Measurements from ENCODE around the gene PIP5K1B.

The PIP5K1B gene

DNA sequence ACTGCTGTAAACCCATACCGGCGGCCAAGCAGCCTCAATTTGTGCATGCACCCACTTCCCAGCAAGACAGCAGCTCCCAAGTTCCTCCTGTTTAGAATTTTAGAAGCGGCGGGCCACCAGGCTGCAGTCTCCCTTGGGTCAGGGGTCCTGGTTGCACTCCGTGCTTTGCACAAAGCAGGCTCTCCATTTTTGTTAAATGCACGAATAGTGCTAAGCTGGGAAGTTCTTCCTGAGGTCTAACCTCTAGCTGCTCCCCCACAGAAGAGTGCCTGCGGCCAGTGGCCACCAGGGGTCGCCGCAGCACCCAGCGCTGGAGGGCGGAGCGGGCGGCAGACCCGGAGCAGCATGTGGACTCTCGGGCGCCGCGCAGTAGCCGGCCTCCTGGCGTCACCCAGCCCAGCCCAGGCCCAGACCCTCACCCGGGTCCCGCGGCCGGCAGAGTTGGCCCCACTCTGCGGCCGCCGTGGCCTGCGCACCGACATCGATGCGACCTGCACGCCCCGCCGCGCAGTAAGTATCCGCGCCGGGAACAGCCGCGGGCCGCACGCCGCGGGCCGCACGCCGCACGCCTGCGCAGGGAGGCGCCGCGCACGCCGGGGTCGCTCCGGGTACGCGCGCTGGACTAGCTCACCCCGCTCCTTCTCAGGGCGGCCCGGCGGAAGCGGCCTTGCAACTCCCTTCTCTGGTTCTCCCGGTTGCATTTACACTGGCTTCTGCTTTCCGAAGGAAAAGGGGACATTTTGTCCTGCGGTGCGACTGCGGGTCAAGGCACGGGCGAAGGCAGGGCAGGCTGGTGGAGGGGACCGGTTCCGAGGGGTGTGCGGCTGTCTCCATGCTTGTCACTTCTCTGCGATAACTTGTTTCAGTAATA is 330.6 kb downstream of the PIP5K1B start, which contains the start of gene FXN:
Gene FXN, plus strand, starts transcription at position 315 of the 871 bp plus-strand sequence. Its CDS starts 31 bp downstream, at position 346.
- peak; percentile 80 for DNase-seq (ENCODE audit: low read depth)
- TF ChIP-seq CTCF (conservative IDR thresholded peaks at IDR 0.05; ENCODE audit: low read length), result peak; percentile 92

GRCh38 chr9:69036309-69036708 is 331.3 kb downstream of the PIP5K1B start:
- no peak for DNase-seq (ENCODE audit: low read depth)
- peak overlapping the region; percentile 94 for H3K4me3 ChIP-seq (ENCODE audit: low read length)
- no peak for TF ChIP-seq CTCF (conservative IDR thresholded peaks at IDR 0.05; ENCODE audit: low read length)

More for the DNA sequence above, 330.6 kb downstream of the PIP5K1B start, which contains the start of gene FXN:
- H3K4me3 ChIP-seq (ENCODE audit: low read length), result peak within 1 kb of the TSS; percentile 94

DNA sequence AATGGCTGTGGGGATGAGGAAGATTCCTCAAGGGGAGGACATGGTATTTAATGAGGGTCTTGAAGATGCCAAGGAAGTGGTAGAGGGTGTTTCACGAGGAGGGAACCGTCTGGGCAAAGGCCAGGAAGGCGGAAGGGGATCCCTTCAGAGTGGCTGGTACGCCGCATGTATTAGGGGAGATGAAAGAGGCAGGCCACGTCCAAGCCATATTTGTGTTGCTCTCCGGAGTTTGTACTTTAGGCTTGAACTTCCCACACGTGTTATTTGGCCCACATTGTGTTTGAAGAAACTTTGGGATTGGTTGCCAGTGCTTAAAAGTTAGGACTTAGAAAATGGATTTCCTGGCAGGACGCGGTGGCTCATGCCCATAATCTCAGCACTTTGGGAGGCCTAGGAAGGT is 331.8 kb downstream of the PIP5K1B start:
- TF ChIP-seq CTCF (conservative IDR thresholded peaks at IDR 0.05; ENCODE audit: low read length), result no peak
- H3K4me3 ChIP-seq (ENCODE audit: low read length), result peak overlapping the region; percentile 94
- no peak for DNase-seq (ENCODE audit: low read depth)

DNA sequence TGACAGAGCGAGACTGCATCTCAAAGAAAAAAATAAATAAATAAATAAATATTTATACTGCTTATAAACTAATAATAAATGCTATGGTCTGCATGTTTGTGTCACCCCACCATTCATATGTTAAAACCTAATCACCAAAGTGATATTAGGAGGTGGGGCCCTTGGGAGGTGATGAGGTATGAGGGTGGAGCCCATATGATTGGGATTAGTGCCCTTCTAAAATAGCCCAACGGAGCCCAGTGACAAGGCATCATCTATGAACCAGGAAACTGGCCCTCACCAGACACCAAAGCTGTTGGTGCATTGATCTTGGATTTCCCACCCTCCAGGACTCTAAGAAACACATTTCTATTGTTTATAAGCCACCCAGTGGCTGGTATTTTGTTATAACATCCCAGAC is 335.6 kb downstream of the PIP5K1B start:
- no peak overlapping the region for H3K4me3 ChIP-seq (ENCODE audit: low read length)
- DNase-seq (ENCODE audit: low read depth), result no peak
- TF ChIP-seq CTCF (conservative IDR thresholded peaks at IDR 0.05; ENCODE audit: low read length), result no peak

DNA sequence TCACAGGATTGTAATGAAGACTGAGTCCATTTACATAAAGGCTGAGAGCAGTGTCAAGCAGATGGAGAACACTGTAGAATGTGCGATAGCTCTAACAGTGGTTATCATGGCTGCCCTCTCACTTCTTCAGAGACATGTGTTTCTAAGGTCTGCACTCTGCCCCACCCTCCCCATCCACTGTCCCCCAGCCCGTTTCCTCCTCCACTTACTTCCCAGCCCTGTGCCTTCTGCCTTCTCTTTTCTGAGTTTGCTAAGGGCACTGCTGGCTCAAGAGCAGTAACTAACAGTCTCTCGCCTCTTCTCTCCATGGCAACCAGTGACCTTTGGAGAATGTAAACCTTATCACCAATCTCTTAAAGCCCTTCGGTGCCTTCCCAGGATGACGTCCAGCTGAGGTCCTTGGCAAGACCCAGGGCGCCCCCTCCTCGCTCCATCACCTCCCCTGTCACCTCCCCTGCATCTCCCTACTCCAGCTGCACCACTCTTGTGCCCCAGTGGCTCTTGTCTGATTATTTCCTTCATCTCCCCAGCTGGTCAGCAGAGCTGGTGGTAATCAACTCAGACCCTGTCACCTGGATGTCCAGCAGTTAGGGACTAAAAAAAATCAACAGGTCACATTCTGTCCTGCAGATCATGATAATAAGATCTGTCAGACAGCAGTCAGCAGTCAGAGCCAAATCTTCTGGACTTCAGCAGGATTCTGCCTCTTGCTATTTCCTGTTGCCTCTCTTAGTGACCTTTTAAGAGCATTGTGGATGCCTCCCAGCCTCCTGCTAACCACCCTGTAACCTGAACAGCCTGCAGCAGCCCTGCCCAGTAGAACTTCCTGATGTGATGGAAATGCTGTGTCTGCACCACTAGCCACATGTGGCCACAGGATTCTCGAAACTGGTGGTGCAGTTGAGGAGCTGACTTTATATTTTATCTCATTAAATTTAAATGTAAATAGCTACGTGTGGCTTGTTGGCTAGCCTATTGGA is 339.5 kb downstream of the PIP5K1B start:
- TF ChIP-seq CTCF (conservative IDR thresholded peaks at IDR 0.05; ENCODE audit: low read length), result no peak
- H3K4me3 ChIP-seq (ENCODE audit: low read length), result no peak overlapping the region
- DNase-seq (ENCODE audit: low read depth), result peak; percentile 27

- DNase-seq (ENCODE audit: low read depth), result no peak
- no peak overlapping the region for H3K4me3 ChIP-seq (ENCODE audit: low read length)
- TF ChIP-seq CTCF (conservative IDR thresholded peaks at IDR 0.05; ENCODE audit: low read length), result no peak
Measured at GRCh38 chr9:69045821-69046220, 340.8 kb downstream of the PIP5K1B start.
